K562 (cell line): Measurements from ENCODE around the gene MYO16. TPM values are rescaled to one million over a fixed set of nuclear protein-coding genes. Genes with fewer than 3 reads are reported as not detected.

Experiments used
- ETV5 ChIP-seq: sonication (generic); formaldehyde crosslinking; IDR thresholded peaks from 2 replicates; pipeline ENCODE4 v1.4.0; 2020; ENCODE audit warnings: low read depth, mild to moderate bottlenecking, missing genetic modification reagents
- SP2 ChIP-seq: IDR thresholded peaks from 2 replicates; pipeline ENCODE4 v1.6.1; 2011; ENCODE audit warnings: mild to moderate bottlenecking, low read depth, low read length, moderate library complexity; ENCODE audit not compliant: poor library complexity, severe bottlenecking; ENCODE audit errors: extremely low read depth
- SRSF7 ChIP-seq: fragments of 200-400 bp; formaldehyde crosslinking; optimal IDR thresholded peaks from 2 replicates; pipeline ENCODE3; 2017; ENCODE audit warnings: mild to moderate bottlenecking, low read depth, low read length
- TAF7 ChIP-seq: fragments of 450-650 bp; IDR thresholded peaks from 2 replicates; pipeline ENCODE4 v1.6.1; 2016; ENCODE audit warnings: missing genetic modification characterization, missing compliant biosample characterization
- ZNF668 ChIP-seq: fragments of 250-450 bp; sonication (Bioruptor Pico); IDR thresholded peaks from 2 replicates; pipeline ENCODE4 v1.8.0; 2022; ENCODE audit warnings: mild to moderate bottlenecking, inconsistent platforms
- polyA plus RNA-seq, 8 experiments: library from polyadenylated mRNA; depleted of rRNA in 4 of 8; stranded (reverse) in 5 of 8; unstranded in 3 of 8; fragments of >200 nt; fragmentation: Nextera tagmentation in 2 of 8; fragmentation: Illumina TruSeq in 1 of 8; extraction: Ambion mirVana in 2 of 8; extraction: Trizol in 1 of 8; gene quantifications; 2 replicates each; pipeline versions ENCODE4 v1.2.1 to v1.2.3, GENCODE V29; 2011 to 2014; ENCODE audit warnings: inconsistent platforms in 1 of 8, missing spikeins in 1 of 8
- total RNA-seq, 7 experiments: library from RNA; depleted of rRNA in 6 of 7; stranded (reverse); fragments of >200 nt in 6 of 7; fragmentation: Illumina TruSeq in 2 of 7; extraction: Trizol in 2 of 7; gene quantifications; 2 replicates each; pipeline versions ENCODE4 v1.2.1 to v1.2.3, GENCODE V29; 2011 to 2021; ENCODE audit warnings: low replicate concordance in 1 of 7
- TF ChIP-seq, protein P1 (sequence below): sonication (generic); formaldehyde crosslinking; IDR thresholded peaks from 2 replicates; pipeline ENCODE4 v1.8.1; 2023; ENCODE audit warnings: mild to moderate bottlenecking, missing genetic modification reagents
- TF ChIP-seq, protein P2 (sequence below): fragments of 450-650 bp; IDR thresholded peaks from 2 replicates; pipeline ENCODE4 v1.6.1; 2018; ENCODE audit not compliant: partially characterized antibody
- TF ChIP-seq, protein P3 (sequence below), 2 experiments: fragments of 450-650 bp in 1 of 2; IDR thresholded peaks; 2 replicates each; pipeline ENCODE4 v1.6.1; 2011 to 2017; ENCODE audit warnings: low read depth in 2 of 2, antibody characterized with exemption in 1 of 2, borderline replicate concordance in 1 of 2, low read length in 1 of 2, mild to moderate bottlenecking in 1 of 2, mixed read lengths in 1 of 2; ENCODE audit not compliant: control insufficient read depth in 1 of 2

Gene MYO16
- total and polyA plus RNA-seq, 9 of the 15 experiments (the other 6 are each of a cell fraction or from before 2014, with no cell fraction given): 4.3 to 45.7 (median 12.1) TPM

DNA sequence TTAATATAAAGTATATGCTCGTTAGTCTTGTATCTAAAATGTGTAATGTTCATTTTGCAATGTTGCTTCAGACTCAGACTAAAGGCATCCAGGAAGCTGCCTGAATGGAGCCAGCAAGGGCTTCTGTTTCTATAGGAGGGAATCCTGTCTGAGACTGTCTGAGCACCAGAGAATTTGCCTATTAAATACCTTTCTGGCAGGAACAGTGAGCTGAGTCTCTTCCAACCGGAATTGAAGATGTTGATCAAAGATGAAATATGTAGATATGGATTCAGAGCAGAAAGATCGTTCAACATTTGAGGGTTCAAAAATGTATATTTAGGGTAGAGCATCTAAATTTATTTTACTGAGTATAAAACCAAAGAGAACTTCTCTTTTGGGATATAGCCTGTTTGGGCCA lies 20.9 kb downstream of the MYO16 start (continued):
- TF ChIP-seq, protein P1, sequence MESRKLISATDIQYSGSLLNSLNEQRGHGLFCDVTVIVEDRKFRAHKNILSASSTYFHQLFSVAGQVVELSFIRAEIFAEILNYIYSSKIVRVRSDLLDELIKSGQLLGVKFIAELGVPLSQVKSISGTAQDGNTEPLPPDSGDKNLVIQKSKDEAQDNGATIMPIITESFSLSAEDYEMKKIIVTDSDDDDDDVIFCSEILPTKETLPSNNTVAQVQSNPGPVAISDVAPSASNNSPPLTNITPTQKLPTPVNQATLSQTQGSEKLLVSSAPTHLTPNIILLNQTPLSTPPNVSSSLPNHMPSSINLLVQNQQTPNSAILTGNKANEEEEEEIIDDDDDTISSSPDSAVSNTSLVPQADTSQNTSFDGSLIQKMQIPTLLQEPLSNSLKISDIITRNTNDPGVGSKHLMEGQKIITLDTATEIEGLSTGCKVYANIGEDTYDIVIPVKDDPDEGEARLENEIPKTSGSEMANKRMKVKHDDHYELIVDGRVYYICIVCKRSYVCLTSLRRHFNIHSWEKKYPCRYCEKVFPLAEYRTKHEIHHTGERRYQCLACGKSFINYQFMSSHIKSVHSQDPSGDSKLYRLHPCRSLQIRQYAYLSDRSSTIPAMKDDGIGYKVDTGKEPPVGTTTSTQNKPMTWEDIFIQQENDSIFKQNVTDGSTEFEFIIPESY (CRISPR knock-in tag): no peak
- TF ChIP-seq, protein P2, sequence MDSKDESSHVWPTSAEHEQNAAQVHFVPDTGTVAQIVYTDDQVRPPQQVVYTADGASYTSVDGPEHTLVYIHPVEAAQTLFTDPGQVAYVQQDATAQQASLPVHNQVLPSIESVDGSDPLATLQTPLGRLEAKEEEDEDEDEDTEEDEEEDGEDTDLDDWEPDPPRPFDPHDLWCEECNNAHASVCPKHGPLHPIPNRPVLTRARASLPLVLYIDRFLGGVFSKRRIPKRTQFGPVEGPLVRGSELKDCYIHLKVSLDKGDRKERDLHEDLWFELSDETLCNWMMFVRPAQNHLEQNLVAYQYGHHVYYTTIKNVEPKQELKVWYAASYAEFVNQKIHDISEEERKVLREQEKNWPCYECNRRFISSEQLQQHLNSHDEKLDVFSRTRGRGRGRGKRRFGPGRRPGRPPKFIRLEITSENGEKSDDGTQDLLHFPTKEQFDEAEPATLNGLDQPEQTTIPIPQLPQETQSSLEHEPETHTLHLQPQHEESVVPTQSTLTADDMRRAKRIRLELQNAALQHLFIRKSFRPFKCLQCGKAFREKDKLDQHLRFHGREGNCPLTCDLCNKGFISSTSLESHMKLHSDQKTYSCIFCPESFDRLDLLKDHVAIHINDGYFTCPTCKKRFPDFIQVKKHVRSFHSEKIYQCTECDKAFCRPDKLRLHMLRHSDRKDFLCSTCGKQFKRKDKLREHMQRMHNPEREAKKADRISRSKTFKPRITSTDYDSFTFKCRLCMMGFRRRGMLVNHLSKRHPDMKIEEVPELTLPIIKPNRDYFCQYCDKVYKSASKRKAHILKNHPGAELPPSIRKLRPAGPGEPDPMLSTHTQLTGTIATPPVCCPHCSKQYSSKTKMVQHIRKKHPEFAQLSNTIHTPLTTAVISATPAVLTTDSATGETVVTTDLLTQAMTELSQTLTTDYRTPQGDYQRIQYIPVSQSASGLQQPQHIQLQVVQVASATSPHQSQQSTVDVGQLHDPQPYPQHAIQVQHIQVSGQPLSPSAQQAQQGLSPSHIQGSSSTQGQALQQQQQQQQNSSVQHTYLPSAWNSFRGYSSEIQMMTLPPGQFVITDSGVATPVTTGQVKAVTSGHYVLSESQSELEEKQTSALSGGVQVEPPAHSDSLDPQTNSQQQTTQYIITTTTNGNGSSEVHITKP: no peak
- TF ChIP-seq SP2 (no peak), ETV5 (CRISPR knock-in tag) (no peak), TAF7 (no peak), SRSF7 (no peak), ZNF668 (CRISPR knock-in tag) (no peak)
- TF ChIP-seq, protein P3, sequence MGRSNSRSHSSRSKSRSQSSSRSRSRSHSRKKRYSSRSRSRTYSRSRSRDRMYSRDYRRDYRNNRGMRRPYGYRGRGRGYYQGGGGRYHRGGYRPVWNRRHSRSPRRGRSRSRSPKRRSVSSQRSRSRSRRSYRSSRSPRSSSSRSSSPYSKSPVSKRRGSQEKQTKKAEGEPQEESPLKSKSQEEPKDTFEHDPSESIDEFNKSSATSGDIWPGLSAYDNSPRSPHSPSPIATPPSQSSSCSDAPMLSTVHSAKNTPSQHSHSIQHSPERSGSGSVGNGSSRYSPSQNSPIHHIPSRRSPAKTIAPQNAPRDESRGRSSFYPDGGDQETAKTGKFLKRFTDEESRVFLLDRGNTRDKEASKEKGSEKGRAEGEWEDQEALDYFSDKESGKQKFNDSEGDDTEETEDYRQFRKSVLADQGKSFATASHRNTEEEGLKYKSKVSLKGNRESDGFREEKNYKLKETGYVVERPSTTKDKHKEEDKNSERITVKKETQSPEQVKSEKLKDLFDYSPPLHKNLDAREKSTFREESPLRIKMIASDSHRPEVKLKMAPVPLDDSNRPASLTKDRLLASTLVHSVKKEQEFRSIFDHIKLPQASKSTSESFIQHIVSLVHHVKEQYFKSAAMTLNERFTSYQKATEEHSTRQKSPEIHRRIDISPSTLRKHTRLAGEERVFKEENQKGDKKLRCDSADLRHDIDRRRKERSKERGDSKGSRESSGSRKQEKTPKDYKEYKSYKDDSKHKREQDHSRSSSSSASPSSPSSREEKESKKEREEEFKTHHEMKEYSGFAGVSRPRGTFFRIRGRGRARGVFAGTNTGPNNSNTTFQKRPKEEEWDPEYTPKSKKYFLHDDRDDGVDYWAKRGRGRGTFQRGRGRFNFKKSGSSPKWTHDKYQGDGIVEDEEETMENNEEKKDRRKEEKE (IDR thresholded peaks at IDR 0.05; ENCODE audit: borderline replicate concordance in 1 of 2, control insufficient read depth in 1 of 2, low read depth in 2 of 2, low read length in 1 of 2): no peak
- TF ChIP-seq, all 486 proteins: peak for 0
